Activated CD4-positive, alpha-beta T cell treated with anti-CD3 and anti-CD28 coated beads, Interleukin-2, Interleukin-4, amounts not matched to agents 100 ng/mL and 50 ng/mL, durations not matched to agents 16 hours and 8 hours (primary cell): ENCODE results near the gene MPZL1.
"Not testable (repeated sequence)": the region's sequence is repeated elsewhere in the genome, so short reads cannot be mapped to it uniquely, and the experiment has no call there.

Source experiments
- DNase-seq: peaks from one replicate; pipeline ENCODE4 v3.0.0-alpha.2; 2020; ENCODE audit warnings: low spot score

The MPZL1 gene

DNA sequence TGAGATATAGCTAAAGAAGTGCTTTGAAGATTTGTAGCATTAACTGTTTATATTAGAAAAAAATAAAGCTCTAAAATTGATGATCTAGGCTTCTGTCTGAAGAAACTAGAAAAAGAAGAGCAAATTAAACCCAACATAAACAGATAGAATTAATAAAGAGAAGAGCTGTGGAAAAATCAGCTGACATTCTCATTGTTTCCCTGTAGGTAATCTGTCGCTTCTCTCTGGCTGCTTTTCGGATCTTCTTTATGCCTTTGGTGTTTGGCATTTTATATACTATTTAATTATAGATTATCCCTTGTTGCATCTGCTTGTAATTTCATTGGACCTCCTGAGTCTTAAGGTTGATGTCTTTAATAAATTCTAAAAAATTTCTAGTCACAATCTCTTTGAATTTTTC, 59.8 kb downstream of the MPZL1 start:
- DNase-seq, result no peak

- no peak for DNase-seq
These were observed 61.2 kb downstream of the MPZL1 start for GRCh38 chr1:167782946-167783345.

DNA sequence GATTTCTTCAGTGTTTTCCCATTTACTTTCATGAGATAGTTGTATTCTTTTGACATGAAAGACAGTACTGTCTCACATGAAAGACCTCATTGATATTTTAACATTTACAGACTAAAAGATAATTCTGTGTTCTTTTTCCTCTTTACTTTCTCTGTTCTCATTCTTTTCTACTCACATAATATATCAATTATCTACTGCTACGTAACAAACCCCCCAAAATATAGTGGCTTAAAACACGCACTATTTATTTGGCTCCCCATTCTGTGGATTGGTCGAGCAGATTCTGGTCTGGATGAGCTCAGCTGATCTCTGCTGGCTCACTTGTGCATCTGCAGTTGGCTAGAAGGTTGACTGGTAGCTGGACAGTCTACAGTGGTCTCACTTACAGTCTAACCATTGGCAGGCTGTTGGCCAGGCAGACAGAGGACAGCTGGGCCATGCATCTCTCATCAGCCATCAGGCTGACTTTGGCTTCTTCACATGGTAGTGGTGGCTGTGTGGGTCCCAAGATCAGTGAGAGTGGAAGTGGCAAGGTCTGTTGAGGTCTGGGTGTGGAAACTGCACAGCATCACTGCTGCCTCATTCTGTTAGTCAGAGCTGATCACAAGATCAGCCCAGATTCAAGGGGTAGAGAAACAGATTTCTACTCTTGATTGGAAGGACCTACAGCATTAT, 63.2 kb downstream of the MPZL1 start:
- no peak for DNase-seq

GRCh38 chr1:167786502-167786901, 64.7 kb downstream of the MPZL1 start:
- no peak for DNase-seq

GRCh38 chr1:167789501-167789900, 67.7 kb downstream of the MPZL1 start:
- no peak for DNase-seq

- DNase-seq, result no peak
These were observed 68.3 kb downstream of the MPZL1 start for GRCh38 chr1:167790117-167790516.

- DNase-seq, result no peak
These were observed 69.8 kb downstream of the MPZL1 start for GRCh38 chr1:167791281-167792187.

- DNase-seq, result no peak
These were observed 70.4 kb downstream of the MPZL1 start for GRCh38 chr1:167792188-167792565.

GRCh38 chr1:167794043-167794442, 72.3 kb downstream of the MPZL1 start:
- DNase-seq, result no peak

- no peak for DNase-seq
These were observed 74.3 kb downstream of the MPZL1 start for GRCh38 chr1:167795810-167796740.

DNA sequence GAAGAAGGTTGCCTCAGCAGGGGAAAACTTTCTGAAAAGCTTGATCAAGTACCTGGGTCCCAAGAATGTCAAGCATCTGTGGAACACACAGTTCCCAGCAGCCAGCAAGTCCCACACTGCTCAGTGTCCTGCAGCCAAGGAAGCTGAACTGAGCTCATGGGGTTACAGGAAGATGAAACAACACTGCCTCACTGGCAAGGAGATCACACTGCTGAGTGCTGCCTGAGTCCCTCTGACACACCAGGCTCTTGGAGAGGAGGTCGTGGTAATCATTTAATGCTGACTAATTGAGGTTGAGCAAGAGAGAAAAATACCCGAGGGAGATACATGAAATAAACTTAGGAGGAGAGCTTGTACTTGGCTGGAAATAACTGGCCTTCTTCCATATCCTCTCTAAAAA, 75.2 kb downstream of the MPZL1 start:
- no peak for DNase-seq

GRCh38 chr1:167798952-167799351, 77.2 kb downstream of the MPZL1 start:
- DNase-seq, result no peak

- DNase-seq, result no peak
These were observed 78.0 kb downstream of the MPZL1 start for GRCh38 chr1:167799747-167800146.

DNA sequence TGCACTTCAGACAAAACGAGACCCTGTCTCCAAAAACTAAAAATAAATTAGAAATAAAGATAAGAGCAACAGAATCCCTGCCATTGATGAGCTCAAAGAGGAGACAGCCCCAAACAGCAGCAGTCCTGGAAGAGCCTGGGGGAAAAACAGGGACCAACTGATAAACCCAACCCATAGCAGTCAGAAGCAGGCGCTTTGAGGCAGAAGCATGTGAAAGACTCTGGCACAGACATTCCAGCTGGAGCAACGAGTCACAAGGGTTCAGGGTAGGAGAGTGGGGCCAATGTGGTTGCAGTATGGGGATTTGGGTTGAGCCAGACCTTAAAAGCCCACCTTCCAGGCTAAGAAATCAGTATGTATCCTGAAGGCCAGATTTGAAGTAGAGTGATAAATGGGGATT, 78.5 kb downstream of the MPZL1 start:
- no peak for DNase-seq

- DNase-seq, result no peak
These were observed 80.5 kb downstream of the MPZL1 start for GRCh38 chr1:167802235-167802634.

DNA sequence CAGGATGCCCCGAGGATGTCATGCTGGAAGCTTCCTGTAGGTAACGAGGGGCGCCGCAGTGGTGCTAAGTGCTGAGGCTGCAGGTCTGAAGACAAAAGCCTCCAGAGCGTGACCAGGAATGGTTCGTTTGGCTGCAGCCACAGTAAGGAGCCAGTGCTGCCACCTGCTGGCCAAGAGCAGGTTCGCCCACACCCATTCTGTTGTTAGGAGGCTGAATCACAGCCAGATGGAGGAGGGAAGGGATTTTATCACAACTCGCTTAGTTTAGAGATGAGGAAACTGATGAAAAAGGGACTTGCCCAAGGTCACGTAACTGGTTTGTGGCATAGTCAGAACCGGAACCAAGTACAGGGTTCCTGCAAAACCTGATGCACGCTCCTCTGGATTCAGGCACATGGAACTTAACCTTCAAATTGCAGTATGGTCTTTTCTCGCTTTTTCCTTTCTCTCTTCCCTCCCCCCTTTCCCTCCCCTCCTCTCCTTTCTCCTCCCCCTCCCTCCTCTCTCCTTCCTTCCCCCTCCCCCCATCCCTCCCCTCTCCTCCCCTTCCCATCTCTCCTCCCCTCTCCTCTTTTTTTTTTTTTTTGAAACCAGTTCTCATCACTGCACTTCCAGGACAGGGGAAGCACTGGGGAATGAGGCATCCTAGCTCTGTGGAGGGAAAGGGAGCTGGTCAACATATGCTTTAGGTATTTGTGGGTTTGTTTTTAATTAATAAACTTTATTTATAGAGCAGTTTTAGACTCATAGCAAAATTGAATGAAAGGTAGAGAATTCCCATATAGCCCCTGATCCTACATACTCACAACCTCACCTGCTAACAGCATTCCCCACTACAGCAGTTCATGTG, 81.8 kb downstream of the MPZL1 start:
- peak; percentile 96 for DNase-seq

DNA sequence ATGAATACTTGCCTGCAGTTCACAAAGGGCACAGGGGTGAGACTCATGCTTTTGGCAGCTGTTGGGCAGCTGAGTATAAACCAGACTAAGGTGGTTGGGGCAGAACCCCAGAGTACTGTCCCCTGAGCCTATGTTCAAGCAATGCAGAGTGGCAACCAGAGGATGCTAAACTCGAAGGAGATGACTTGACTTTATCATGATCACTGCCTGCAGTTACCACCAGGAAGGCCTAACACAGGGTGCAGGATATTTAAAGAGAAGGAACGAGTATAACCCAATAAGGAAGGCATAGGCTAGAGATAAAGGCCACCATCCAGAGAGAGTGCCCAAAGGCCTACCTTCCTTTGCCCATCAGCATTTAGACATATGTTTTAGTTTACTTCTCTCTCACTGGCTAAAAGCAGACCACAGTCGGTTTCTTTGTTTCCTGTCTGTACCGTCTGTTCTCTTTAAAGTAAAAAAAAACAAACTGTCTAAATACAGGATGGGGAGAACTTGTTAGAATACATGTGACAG, 83.3 kb downstream of the MPZL1 start:
- peak; percentile 42 for DNase-seq

- DNase-seq, result not testable (repeated sequence)
These were observed 84.5 kb downstream of the MPZL1 start for GRCh38 chr1:167806235-167806634.

GRCh38 chr1:167806676-167807075, 84.9 kb downstream of the MPZL1 start:
- DNase-seq, result not testable (repeated sequence)

GRCh38 chr1:167808104-167808503, 86.3 kb downstream of the MPZL1 start:
- no peak for DNase-seq

DNA sequence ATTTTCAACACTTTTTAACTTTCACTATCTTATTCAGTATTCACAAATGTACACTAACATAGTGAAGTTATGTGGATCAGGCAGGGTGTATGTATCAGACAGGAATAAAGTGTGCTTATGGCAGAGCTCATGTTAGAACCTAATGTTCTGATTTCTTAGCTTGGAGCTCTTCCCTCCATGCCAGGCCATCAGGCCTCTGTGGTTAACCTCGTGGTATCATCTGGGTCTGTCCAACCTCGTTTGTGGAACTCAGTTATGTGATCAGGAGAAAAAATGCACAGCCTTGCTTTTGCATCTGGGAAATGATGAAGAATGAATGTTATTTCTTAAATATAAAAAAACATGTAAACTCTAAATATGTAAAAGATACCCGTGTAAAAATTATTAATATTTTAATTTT, 86.9 kb downstream of the MPZL1 start:
- DNase-seq, result no peak
